ENCODE data around the gene LIN54. TPM values are rescaled to one million over a fixed set of nuclear protein-coding genes. Genes with fewer than 3 reads are reported as not detected.
"Not testable (repeated sequence)": the region's sequence is repeated elsewhere in the genome, so short reads cannot be mapped to it uniquely, and the experiment has no call there.

LIN54 gene
- total RNA-seq, 4 donors from 2014 or later: 4.8 to 18.2 (median 9.2) TPM

GRCh38 chr4:83011689-83012199 lies 1.1 kb upstream of the LIN54 start:
- no peak for TF ChIP-seq POLR2AphosphoS5 (IDR thresholded peaks at IDR 0.05)
- no peak for TF ChIP-seq CTCF (IDR thresholded peaks at IDR 0.05)
- TF ChIP-seq POLR2A (IDR thresholded peaks at IDR 0.05): no peak
- TF ChIP-seq EP300 (IDR thresholded peaks at IDR 0.05; ENCODE audit: low read depth): no peak
- H3K4me1 ChIP-seq: peaks cover 18 to 38% (median 32%) of the 10 kb centered on the region in 4 donors
- intact Hi-C loops (cut with DNase I; ENCODE audit: low total_unique reads) (loop anchor here (5.0 kb wide), 1 partner anchor 109 kb away; the partner anchor contains the start of gene THAP9), in situ Hi-C loops (cut with MboI; ENCODE audit: low pct_ligation_motif_present in 1 of 4, low pct_unique_long_range_greater_than_20kb in 1 of 4, low sequenced_read_pairs in 3 of 4) (loop anchor here in 1 of 4 donors (10.0 kb wide), 1 partner anchor 117 kb away; the partner anchor contains the start of gene SEC31A)
- H3K9me3 ChIP-seq: no peaks in the 10 kb centered on the region
- no peak for DNase-seq
- peak overlapping the region; percentile 87 to 98 (median 92) for H3K4me3 ChIP-seq
- H3K27ac ChIP-seq: peak overlapping the region; percentile 95 to 98 (median 97)
- 0 to 4% methylated on average over 2 to 5 of the region's 5 CpGs for WGBS, 2 donors (ENCODE audit: low coverage in 1 of 2)
- H3K27me3 ChIP-seq: no peaks in the 10 kb centered on the region
- H3K36me3 ChIP-seq: no peaks in the 10 kb centered on the region

- no peak for DNase-seq
- intact Hi-C loops (cut with DNase I; ENCODE audit: low total_unique reads): loop anchor here (5.0 kb wide), 1 partner anchor 108 kb away; the partner anchor contains the start of gene THAP9
- TF ChIP-seq POLR2AphosphoS5 (IDR thresholded peaks at IDR 0.05) (no peak), POLR2A (IDR thresholded peaks at IDR 0.05) (no peak), EP300 (IDR thresholded peaks at IDR 0.05; ENCODE audit: low read depth) (no peak), CTCF (IDR thresholded peaks at IDR 0.05) (peak in 1 of 5 experiments; percentile 5)
These were observed 507 bp downstream of the LIN54 start for GRCh38 chr4:83010111-83010521.

GRCh38 chr4:83009529-83009928 lies 1.1 kb downstream of the LIN54 start:
- Histone ChIP-seq H3K9me3 (no peaks in the 10 kb centered on the region), H3K4me3 (peak overlapping the region; percentile 79 to 97 (median 92)), H3K36me3 (no peaks in the 10 kb centered on the region), H3K4me1 (peaks cover 18 to 38% (median 32%) of the 10 kb centered on the region in 4 donors), H3K27ac (peak overlapping the region; percentile 95 to 98 (median 97)), H3K27me3 (no peaks in the 10 kb centered on the region)
- DNase-seq: no peak
- in situ Hi-C loops (cut with MboI; ENCODE audit: low pct_ligation_motif_present in 1 of 4, low pct_unique_long_range_greater_than_20kb in 1 of 4, low sequenced_read_pairs in 3 of 4): no loop called here
- 60 to 75% methylated on average over 3 of the region's 3 CpGs for WGBS, 2 donors (ENCODE audit: low coverage in 1 of 2)
- intact Hi-C loops (cut with DNase I; ENCODE audit: low total_unique reads): no loop called here
- TF ChIP-seq EP300 (IDR thresholded peaks at IDR 0.05; ENCODE audit: low read depth) (no peak), CTCF (IDR thresholded peaks at IDR 0.05) (no peak), POLR2A (IDR thresholded peaks at IDR 0.05) (no peak), POLR2AphosphoS5 (IDR thresholded peaks at IDR 0.05) (no peak)

More at GRCh38 chr4:83010111-83010521, 507 bp downstream of the LIN54 start:
- Histone ChIP-seq H3K27ac (peak overlapping the region; percentile 95 to 98 (median 97)), H3K4me3 (peak overlapping the region; percentile 79 to 97 (median 92)), H3K36me3 (no peaks in the 10 kb centered on the region), H3K27me3 (no peaks in the 10 kb centered on the region), H3K4me1 (peaks cover 18 to 38% (median 32%) of the 10 kb centered on the region in 4 donors), H3K9me3 (no peaks in the 10 kb centered on the region)
- WGBS, 2 donors (ENCODE audit: low coverage in 1 of 2): 0 to 1% methylated on average over 3 to 14 of the region's 14 CpGs
- in situ Hi-C loops (cut with MboI; ENCODE audit: low pct_ligation_motif_present in 1 of 4, low pct_unique_long_range_greater_than_20kb in 1 of 4, low sequenced_read_pairs in 3 of 4): loop anchor here in 1 of 4 donors (10.0 kb wide), 1 partner anchor 115 kb away; the partner anchor contains the start of gene SEC31A

- DNase-seq; H3K27me3 ChIP-seq; H3K36me3 ChIP-seq; intact Hi-C loops (cut with DNase I; ENCODE audit: low total_unique reads); in situ Hi-C loops (cut with MboI; ENCODE audit: low pct_ligation_motif_present in 1 of 4, low pct_unique_long_range_greater_than_20kb in 1 of 4, low sequenced_read_pairs in 3 of 4); H3K4me3 ChIP-seq; H3K27ac ChIP-seq; H3K9me3 ChIP-seq: not testable (repeated sequence)
- 74 to 97% methylated on average over 5 to 14 of the region's 14 CpGs for WGBS, 2 donors (ENCODE audit: low coverage in 1 of 2)
- peaks cover 0 to 15% (median 7%) of the 10 kb centered on the region in 4 donors for H3K4me1 ChIP-seq
These were observed 7.4 kb downstream of the LIN54 start for GRCh38 chr4:83003044-83003791.
